ENCODE measurements around the gene KRTAP10-6. TPM values are rescaled to one million over a fixed set of nuclear protein-coding genes. Genes with fewer than 3 reads are reported as not detected.

The KRTAP10-6 gene
- total RNA-seq, 1 experiment from 2014 or later = not detected

DNA sequence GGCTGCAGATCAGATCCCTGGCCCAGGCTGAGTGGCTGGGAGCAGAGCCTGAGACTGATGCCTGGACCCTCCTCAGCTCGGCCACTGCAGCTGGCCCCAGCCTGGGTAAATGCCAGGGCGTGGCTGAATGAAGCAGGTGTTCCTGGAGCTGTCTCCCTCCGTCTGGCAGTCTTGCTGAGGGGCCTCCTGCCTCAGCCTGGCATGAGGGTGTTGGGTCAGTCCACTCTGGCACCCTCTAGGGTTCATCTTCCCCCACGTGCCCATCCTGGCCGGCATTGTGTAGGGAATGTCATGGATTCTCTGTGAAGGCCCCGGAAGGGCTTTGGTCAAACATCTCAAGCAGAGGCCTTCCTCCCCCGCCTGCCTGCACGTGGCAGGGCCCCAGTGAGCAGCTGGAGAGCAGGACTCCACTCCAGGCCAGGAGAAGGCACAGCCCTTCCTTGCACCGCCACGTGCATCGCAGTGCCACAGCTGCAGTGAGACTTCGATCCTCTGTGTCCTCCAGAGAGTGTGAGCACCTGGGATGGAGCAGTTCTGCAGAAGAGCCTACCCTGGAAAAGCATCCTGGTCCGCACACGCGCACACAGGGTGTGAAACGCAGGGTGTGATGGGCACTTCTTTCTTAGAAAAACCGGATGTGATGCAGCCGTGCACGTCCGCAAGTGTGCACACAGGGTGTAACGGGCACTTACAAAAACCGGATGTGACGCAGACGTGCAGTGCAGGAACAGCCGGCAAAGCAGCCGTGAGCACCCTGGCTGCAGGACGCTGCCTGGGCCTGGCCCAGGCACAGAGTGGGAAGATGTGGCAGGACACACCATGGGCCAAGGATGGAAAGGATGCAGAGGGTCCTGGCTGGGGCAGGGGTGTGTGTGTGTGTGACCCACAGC is 23.4 kb downstream of the KRTAP10-6 start:
- no peaks in the 10 kb centered on the region for H3K36me3 ChIP-seq (ENCODE audit: control insufficient read depth in 1 of 2, insufficient read depth in 2 of 2, low read length in 2 of 2)
- ChIA-PET POLR2A (no interaction called here), CTCF (no interaction called here), RAD21 (ENCODE audit: low non-redundant PET in 1 of 2, low total read pairs in 2 of 2, uncharacterized antibody in 2 of 2, unreplicated experiment in 2 of 2) (no interaction called here)
- no peaks in the 10 kb centered on the region for H3K9me2 ChIP-seq (ENCODE audit: insufficient read depth)
- no peaks in the 10 kb centered on the region for H3K9me3 ChIP-seq (ENCODE audit: control insufficient read depth in 1 of 2, insufficient read depth in 1 of 2, low read depth in 1 of 2, low read length in 2 of 2)
- ATAC-seq (no peak; the same call in 1 of the 2 replicates), DNase-seq (ENCODE audit: low read depth, low spot score) (no peak)
- no peaks in the 10 kb centered on the region for H3K4me1 ChIP-seq (ENCODE audit: control insufficient read depth in 1 of 2, insufficient read depth in 2 of 2, low read length in 2 of 2)
- intact Hi-C loops (cut with micrococcal nuclease) = loop anchor here (10.0 kb wide), 1 partner anchor 106 kb away; no protein-coding TSS in a partner anchor
- TF ChIP-seq ELF1 (IDR thresholded peaks at IDR 0.05; ENCODE audit: borderline replicate concordance, low read depth) (no peak), POLR2A (IDR thresholded peaks at IDR 0.05; ENCODE audit: borderline replicate concordance, extremely low read depth, insufficient read depth, insufficient read length) (no peak), TCF7L2 (IDR thresholded peaks at IDR 0.05; ENCODE audit: borderline replicate concordance, extremely low read depth, insufficient read depth, insufficient read length) (no peak), JUND (IDR thresholded peaks at IDR 0.05) (no peak), CTCF (IDR thresholded peaks at IDR 0.05 in 2 of 3, conservative IDR thresholded peaks at IDR 0.05 in 1 of 3; ENCODE audit: borderline replicate concordance in 1 of 3, insufficient read depth in 1 of 3, low read depth in 2 of 3, low read length in 2 of 3) (no peak), ATF3 (IDR thresholded peaks at IDR 0.05) (no peak)
- TF ChIP-seq, protein P1, sequence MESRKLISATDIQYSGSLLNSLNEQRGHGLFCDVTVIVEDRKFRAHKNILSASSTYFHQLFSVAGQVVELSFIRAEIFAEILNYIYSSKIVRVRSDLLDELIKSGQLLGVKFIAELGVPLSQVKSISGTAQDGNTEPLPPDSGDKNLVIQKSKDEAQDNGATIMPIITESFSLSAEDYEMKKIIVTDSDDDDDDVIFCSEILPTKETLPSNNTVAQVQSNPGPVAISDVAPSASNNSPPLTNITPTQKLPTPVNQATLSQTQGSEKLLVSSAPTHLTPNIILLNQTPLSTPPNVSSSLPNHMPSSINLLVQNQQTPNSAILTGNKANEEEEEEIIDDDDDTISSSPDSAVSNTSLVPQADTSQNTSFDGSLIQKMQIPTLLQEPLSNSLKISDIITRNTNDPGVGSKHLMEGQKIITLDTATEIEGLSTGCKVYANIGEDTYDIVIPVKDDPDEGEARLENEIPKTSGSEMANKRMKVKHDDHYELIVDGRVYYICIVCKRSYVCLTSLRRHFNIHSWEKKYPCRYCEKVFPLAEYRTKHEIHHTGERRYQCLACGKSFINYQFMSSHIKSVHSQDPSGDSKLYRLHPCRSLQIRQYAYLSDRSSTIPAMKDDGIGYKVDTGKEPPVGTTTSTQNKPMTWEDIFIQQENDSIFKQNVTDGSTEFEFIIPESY (IDR thresholded peaks at IDR 0.05; ENCODE audit: extremely low read depth, insufficient replicate concordance, low read length) = no peak
- TF ChIP-seq, protein P2, sequence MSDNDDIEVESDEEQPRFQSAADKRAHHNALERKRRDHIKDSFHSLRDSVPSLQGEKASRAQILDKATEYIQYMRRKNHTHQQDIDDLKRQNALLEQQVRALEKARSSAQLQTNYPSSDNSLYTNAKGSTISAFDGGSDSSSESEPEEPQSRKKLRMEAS (IDR thresholded peaks at IDR 0.05) = no peak
- no peaks in the 10 kb centered on the region for H3K79me2 ChIP-seq (ENCODE audit: insufficient read depth, low read length)
- no peak overlapping the region for H3K4me3 ChIP-seq (replicated peaks in 1 of 2; ENCODE audit: low read depth in 1 of 2, low read length in 2 of 2)
- BruUV-seq (replicated peaks) = no TSS peak
- H2AFZ ChIP-seq (ENCODE audit: low read depth, low read length, poor library complexity, severe bottlenecking) = no peak overlapping the region
- no peak overlapping the region for H3K9ac ChIP-seq (ENCODE audit: low read length)
- H3K27ac ChIP-seq (ENCODE audit: low read depth, low read length) = no peak overlapping the region
- no peak overlapping the region for H3K4me2 ChIP-seq (ENCODE audit: low read length)
- H3K27me3 ChIP-seq (ENCODE audit: insufficient read depth, low read length) = peaks cover 6% of the 10 kb centered on the region
- no peaks in the 10 kb centered on the region for H4K20me1 ChIP-seq (ENCODE audit: insufficient read depth)

Measured in HCT116 (cell line).